OCI-LY1 (cell line): Measurements from ENCODE around the gene ICAM2.
"Not testable (repeated sequence)": the region's sequence is repeated elsewhere in the genome, so short reads cannot be mapped to it uniquely, and the experiment has no call there.

Source experiments
- H2AFZ ChIP-seq: fragments of 200-600 bp; sonication (generic), shearing (Covaris generic); 2 replicates; pipeline ENCODE4 v1.6.0; 2014; ENCODE audit warnings: antibody characterized with exemption, mild to moderate bottlenecking, low read length
- H3F3A ChIP-seq: fragments of 200-600 bp; sonication (generic), shearing (Covaris generic); 2 replicates; pipeline ENCODE4 v1.6.0; 2014; ENCODE audit warnings: mild to moderate bottlenecking, antibody characterized with exemption, low read length, moderate library complexity; ENCODE audit not compliant: insufficient read depth
- H3K27ac ChIP-seq: fragments of 200-600 bp; sonication (generic); 2 replicates; pipeline ENCODE4 v1.5.1; 2014; ENCODE audit warnings: low read length, mixed run types, mild to moderate bottlenecking, low read depth; ENCODE audit not compliant: poor library complexity, severe bottlenecking
- H3K27me3 ChIP-seq: fragments of 200-600 bp; sonication (generic); 2 replicates; pipeline ENCODE4 v1.6.0; 2014; ENCODE audit warnings: antibody characterized with exemption, mild to moderate bottlenecking, low read length, moderate library complexity; ENCODE audit not compliant: insufficient read depth
- H3K36me3 ChIP-seq: fragments of 200-600 bp; sonication (generic); 2 replicates; pipeline ENCODE4 v1.6.1; 2014; ENCODE audit warnings: mild to moderate bottlenecking, antibody characterized with exemption, low read length, moderate library complexity, mixed read lengths; ENCODE audit not compliant: insufficient read depth
- H3K4me1 ChIP-seq: fragments of 200-600 bp; sonication (generic); 2 replicates; pipeline ENCODE4 v1.5.1; 2014; ENCODE audit warnings: mild to moderate bottlenecking, low read length, moderate library complexity; ENCODE audit not compliant: insufficient read depth, severe bottlenecking
- H3K4me2 ChIP-seq: fragments of 200-600 bp; sonication (generic), shearing (Covaris generic); 2 replicates; pipeline ENCODE4 v1.6.1; 2014; ENCODE audit warnings: low read length
- H3K4me3 ChIP-seq: fragments of 200-600 bp; sonication (generic); 2 replicates; pipeline ENCODE4 v1.5.1; 2014; ENCODE audit warnings: low read length, low read depth, mild to moderate bottlenecking, mixed read lengths; ENCODE audit not compliant: poor library complexity, severe bottlenecking
- H3K79me2 ChIP-seq: fragments of 200-600 bp; shearing (Covaris generic); 2 replicates; pipeline ENCODE4 v1.6.1; 2016; ENCODE audit warnings: mixed run types, low read length, mixed read lengths; ENCODE audit not compliant: insufficient read depth
- H3K9ac ChIP-seq: fragments of 200-600 bp; sonication (generic), shearing (Covaris generic); 2 replicates; pipeline ENCODE4 v1.6.1; 2014; ENCODE audit warnings: mild to moderate bottlenecking, low read length, mixed read lengths
- H3K9me2 ChIP-seq: fragments of 200-600 bp; sonication (generic), shearing (Covaris generic); 2 replicates; pipeline ENCODE4 v1.6.1; 2014; ENCODE audit warnings: low read depth, mild to moderate bottlenecking, low read length, mixed read lengths
- H3K9me3 ChIP-seq: fragments of 200-600 bp; shearing (Covaris generic); 2 replicates; pipeline ENCODE4 v1.6.1; 2014; ENCODE audit warnings: low read length, mixed read lengths
- H4K20me1 ChIP-seq: fragments of 200-600 bp; sonication (generic), shearing (Covaris generic); 2 replicates; pipeline ENCODE4 v1.6.0; 2016; ENCODE audit warnings: mild to moderate bottlenecking, low read length; ENCODE audit not compliant: insufficient read depth
- CTCF ChIP-seq: fragments of 200-600 bp; sonication (generic), shearing (Covaris generic); IDR thresholded peaks from 2 replicates; pipeline ENCODE4 v1.5.1; 2017; ENCODE audit warnings: mild to moderate bottlenecking, antibody characterized with exemption, low read length, moderate library complexity, mixed read lengths
- EZH2 ChIP-seq: fragments of 200-600 bp; sonication (generic), shearing (Covaris generic); IDR thresholded peaks from 2 replicates; pipeline ENCODE4 v1.8.0; 2017; ENCODE audit warnings: borderline replicate concordance, mixed run types, mild to moderate bottlenecking, antibody characterized with exemption, low read length, moderate library complexity, mixed read lengths

Gene ICAM2

GRCh38 chr17:64008346-64008745, 12.1 kb downstream of the ICAM2 start:
- H4K20me1 ChIP-seq = no peaks in the 10 kb centered on the region
- no peak overlapping the region for H3K4me3 ChIP-seq
- H3F3A ChIP-seq = no peaks in the 10 kb centered on the region
- H3K79me2 ChIP-seq = peaks cover 24% of the 10 kb centered on the region; the same call in 1 of the 2 replicates
- H3K27me3 ChIP-seq = no peaks in the 10 kb centered on the region
- no peak overlapping the region for H3K27ac ChIP-seq
- H3K36me3 ChIP-seq = peaks cover 41% of the 10 kb centered on the region
- H3K9me3 ChIP-seq = no peaks in the 10 kb centered on the region
- no peak overlapping the region for H2AFZ ChIP-seq
- no peaks in the 10 kb centered on the region for H3K9me2 ChIP-seq
- H3K4me2 ChIP-seq = no peak overlapping the region
- peaks cover 23% of the 10 kb centered on the region for H3K4me1 ChIP-seq
- TF ChIP-seq EZH2 (no peak), CTCF (no peak)
- no peak overlapping the region for H3K9ac ChIP-seq

GRCh38 chr17:64007838-64008282, 12.6 kb downstream of the ICAM2 start:
- H4K20me1 ChIP-seq = no peaks in the 10 kb centered on the region
- H3K4me2 ChIP-seq = no peak overlapping the region
- H3K27me3 ChIP-seq = no peaks in the 10 kb centered on the region
- H3K36me3 ChIP-seq = peaks cover 46% of the 10 kb centered on the region
- H3K79me2 ChIP-seq = peaks cover 20% of the 10 kb centered on the region; the same call in 1 of the 2 replicates
- H3K4me1 ChIP-seq = peaks cover 23% of the 10 kb centered on the region
- H3K4me3 ChIP-seq = no peak overlapping the region
- H3F3A ChIP-seq = no peaks in the 10 kb centered on the region
- no peaks in the 10 kb centered on the region for H3K9me2 ChIP-seq
- no peaks in the 10 kb centered on the region for H3K9me3 ChIP-seq
- no peak overlapping the region for H3K9ac ChIP-seq
- H2AFZ ChIP-seq = no peak overlapping the region
- no peak for TF ChIP-seq EZH2
- TF ChIP-seq CTCF = no peak
- H3K27ac ChIP-seq = no peak overlapping the region

GRCh38 chr17:64007089-64007837, 13.2 kb downstream of the ICAM2 start:
- not testable (repeated sequence) for H2AFZ ChIP-seq, H3F3A ChIP-seq, H3K27me3 ChIP-seq, H3K9me3 ChIP-seq, H3K27ac ChIP-seq, H3K9me2 ChIP-seq, H3K4me2 ChIP-seq, H3K9ac ChIP-seq, H4K20me1 ChIP-seq, H3K4me3 ChIP-seq
- peaks cover 52% of the 10 kb centered on the region for H3K36me3 ChIP-seq
- H3K79me2 ChIP-seq = peaks cover 14% of the 10 kb centered on the region; the same call in 1 of the 2 replicates
- H3K4me1 ChIP-seq = peaks cover 23% of the 10 kb centered on the region
